DMS79 treated with DMSO at 0.1 percent for 48 hours (cell line): Measurements from ENCODE around the gene SLC35F4.
A peak's percentile ranks its signal among the peaks of the same experiment; 100 is the strongest.
"Not testable (repeated sequence)": the region's sequence is repeated elsewhere in the genome, so short reads cannot be mapped to it uniquely, and the experiment has no call there.

Experiments
- DNase-seq: peaks from one replicate; lab custom pipeline; 2025; lab: John Stamatoyannopoulos, UW

Gene SLC35F4

GRCh38 chr14:57865403-57866198, at the start of gene SLC35F4:
Gene SLC35F4 (minus strand): TSS chr14:57866092.
- peak; percentile 58 for DNase-seq

DNA sequence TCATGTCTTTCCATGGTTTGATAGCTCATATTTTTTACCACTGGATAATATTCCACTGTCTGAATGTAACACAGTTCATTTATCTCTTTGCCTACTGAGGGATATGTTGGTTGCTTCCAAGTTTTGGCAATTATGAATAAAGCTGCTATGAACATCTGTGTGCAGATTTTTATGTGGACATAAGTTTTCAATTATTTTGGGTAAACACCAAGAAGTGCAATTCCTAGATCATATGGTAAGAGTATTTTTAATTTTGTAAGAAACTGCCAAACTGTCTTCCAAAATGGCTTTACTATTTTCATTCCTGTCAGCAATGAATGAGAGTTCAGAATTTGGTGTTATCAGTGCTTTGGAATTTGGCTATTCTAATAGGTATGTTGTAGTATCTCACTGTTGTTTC, 43.7 kb upstream of the SLC35F4 start:
- no peak for DNase-seq

- DNase-seq, result no peak
Observed at GRCh38 chr14:57903954-57904353, 38.1 kb upstream of the SLC35F4 start.

DNA sequence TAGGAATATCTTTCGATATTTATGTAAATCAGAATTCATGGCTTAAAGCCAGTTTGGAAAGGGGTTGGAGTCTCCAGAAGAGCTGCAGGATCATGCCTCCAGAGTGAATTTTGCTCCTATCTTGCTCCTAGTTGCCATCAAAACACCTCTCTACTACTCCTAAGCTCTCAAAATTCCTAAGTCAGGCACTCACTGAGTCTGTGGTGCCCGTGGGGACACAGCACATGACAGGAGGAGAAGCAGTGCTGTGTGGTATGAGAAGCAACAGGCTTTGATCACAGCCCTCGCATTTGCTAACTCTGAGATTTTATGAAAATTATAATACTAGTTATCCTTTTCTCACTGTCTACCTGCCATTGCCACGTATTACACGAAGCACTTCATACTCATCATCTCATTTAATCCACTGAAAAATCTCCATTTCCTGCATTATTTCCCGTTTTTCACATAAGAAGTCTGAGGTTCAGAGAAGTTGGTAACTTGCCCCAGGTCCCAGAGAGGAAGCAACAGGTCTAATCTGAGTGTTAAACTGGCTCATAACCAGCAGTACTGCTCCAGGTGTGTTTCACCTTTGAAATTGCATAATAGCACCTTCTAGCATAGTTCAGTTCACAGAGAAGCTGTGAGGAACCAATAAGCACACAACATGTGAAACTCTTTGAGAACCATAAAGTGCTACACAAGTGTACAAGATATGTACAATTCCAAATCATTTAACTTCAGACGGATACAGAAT, 33.1 kb upstream of the SLC35F4 start:
- no peak for DNase-seq

DNA sequence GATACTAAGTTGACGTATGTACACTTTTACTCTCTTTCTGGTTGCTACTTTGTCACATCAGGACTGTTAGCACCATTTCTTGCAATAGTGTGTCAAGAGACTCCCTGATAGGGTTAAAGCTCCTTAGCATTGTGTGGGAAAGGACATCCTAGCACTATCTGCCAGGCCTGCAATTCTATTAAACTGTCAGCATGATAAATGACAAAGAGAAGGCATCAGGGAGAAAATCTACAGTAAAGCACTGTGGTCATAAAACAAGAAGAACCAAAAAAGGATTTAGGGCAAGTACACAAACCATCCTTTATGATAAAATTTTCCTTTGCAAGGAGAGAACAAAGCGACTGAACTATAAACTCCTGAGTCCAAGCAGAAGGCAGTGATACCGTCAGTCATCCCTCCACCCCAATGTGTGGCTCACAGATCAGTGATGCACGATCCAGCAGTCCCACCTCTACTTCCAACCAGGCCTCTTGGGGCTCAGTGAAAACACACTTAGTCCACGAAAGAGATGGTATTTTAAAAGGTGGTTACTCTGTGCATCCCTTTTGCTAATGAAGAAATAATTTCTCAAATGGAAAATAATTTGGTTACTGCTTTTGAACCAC, 31.4 kb upstream of the SLC35F4 start:
- DNase-seq, result no peak

DNA sequence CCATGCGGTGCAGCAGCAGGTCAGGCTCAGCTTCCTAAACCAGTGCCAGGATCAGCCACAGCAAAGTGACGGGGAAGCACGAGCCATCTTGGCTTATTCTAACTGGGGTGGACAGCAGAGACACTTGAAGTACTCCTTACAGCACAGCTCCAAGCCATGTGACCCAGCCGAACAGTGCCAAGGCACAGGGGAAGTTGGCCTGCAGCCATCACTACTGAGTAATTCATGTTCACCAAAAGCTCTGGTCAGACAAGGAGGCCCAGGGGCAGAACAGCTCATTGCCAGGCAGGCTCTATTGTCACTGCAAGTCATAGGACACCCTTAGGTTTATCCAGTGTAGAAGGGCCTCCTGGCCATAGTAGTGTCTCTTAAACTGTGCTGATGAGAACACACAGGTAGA, 23.4 kb upstream of the SLC35F4 start:
- DNase-seq, result peak; percentile 91

DNA sequence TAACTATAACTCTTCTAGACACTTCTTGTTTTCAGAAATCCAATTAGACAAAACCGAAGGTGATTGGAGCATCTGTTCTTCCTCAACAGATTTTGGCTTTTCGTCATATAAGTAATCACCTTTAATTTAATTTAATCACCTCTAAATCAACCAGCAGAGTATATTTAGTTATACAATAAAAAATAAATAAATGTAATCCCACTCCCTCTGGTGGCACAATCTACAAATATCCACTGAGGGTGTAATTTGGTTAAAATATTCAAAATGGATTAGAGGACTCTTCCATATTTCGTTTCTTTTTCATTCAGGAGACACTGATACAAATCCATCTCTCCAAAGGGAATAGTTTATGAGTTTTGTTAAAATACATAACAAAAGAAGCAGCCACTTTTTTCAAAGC, 18.3 kb upstream of the SLC35F4 start:
- peak; percentile 45 for DNase-seq

GRCh38 chr14:57883061-57883460, 17.2 kb upstream of the SLC35F4 start:
- no peak for DNase-seq

- DNase-seq, result no peak
Observed at GRCh38 chr14:57879516-57879915, 13.6 kb upstream of the SLC35F4 start.

DNA sequence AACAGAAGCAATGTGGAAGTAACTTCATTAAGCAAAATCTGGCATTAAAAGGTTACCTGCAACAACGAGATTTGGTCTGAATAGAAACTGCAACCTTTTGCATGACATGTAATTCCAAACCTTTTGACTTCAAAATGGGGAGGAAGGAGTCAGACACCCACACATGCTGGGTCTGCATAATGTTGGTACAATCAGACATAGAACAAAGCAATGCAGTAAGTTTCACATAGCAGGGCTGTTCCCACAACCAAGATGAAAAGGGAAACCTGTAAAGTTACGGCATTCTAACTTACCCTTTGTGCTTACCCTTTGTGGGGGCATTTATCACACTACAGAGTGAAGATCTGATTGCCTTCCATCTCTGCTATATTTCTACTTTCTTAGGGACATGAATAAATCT, 10.1 kb upstream of the SLC35F4 start:
- DNase-seq, result no peak

- DNase-seq, result no peak
Observed at GRCh38 chr14:57875296-57875695, 9.4 kb upstream of the SLC35F4 start.

- peak; percentile 38 for DNase-seq
Observed at GRCh38 chr14:57871459-57872080, 5.7 kb upstream of the SLC35F4 start.

DNA sequence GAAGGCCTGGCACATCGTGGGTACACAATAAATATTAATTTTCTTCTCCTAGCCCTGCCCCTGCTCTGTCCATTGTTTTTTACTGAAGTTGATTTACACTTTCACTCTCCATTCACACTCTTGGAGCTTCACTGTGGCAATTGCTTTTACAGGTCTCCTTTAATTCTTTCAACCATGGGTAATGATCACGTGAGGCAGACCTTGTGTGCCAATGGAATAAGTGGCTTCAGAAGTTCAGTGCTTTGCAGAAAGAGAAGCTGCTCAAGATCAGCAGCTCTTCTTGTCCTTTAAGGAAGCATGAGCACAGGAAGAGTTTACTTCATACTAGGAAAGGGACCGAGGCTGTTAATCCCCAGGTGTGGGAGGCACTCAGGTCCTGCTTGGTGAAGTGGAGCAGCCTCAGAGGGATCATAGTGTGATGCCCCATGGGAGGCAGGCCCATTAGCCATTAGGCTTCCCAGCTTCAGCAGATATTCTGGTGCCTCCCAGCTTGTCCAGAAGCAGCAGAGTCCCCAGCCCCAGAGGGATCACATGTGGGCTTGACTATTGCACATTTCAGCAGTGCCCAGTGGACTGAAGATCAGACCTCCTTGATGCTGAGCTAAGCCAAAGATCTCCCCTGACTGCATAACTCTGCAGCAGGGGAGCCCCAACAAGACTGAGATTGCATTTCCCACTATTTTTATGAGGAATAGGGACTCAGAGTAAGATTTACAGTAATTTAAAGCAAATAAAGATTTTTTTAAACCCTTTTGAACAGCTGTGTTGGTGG, 5.0 kb upstream of the SLC35F4 start:
- peak; percentile 32 for DNase-seq

- DNase-seq, result peak; percentile 93
Observed at GRCh38 chr14:57869617-57870016, 3.7 kb upstream of the SLC35F4 start.

GRCh38 chr14:57866199-57866705, 360 bp upstream of the SLC35F4 start:
- peak; percentile 40 for DNase-seq

DNA sequence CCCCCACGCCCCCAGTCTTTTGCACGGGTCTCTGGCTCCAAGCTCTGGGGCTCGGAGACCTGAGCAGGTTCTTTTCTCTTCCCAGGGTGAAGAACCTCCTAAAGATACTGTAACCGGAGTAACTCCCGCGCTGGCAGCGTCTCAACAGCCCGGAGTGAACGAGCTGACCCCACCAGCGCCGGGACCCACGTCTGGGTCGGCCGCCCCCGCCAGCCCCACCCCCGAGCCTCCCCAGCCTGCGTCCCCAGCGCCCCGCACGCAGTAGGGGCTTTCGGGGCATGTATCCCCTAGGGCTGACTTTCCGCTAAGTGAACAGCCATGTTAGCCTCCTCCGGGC, 858 bp downstream of the SLC35F4 start:
- peak; percentile 54 for DNase-seq

DNA sequence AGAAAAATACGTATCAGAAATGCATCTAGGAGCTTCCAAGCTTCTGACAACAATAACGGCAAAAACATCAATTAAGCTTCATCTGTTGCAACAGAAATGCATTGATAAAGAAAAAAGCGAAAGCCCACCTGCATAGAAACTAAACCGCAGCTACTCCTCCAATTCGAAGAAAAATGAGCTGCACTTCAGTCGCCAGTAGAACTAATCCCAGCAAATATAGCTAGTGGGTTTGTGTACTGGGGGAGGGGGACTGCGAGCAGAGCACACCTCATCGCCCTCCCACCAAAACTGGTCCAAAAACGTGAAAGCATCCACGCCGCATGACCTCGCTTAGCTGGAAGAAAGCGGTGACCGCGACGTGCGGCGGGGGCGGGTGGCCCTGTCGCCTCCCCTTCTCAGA, 1.2 kb downstream of the SLC35F4 start:
- DNase-seq, result peak; percentile 42

DNA sequence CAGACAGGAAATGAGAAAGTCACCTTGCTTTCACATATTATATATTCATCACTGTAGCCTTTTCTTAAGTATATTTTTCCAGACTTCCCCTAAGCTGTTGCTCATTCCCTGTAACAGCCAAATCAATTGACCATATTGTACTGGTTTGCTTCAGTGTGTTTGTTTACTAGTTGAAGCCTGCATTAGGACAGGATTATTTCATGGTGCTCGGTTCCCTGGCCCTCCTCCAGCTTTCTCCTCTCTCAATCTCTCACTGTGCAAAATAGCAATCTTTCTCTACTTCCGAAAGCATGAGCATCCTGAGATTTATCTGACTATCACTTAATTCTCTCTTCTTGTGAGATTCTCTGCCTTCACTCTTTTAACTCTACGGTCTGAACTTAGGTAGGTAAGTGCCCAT, 2.4 kb downstream of the SLC35F4 start:
- peak; percentile 75 for DNase-seq

- not testable (repeated sequence) for DNase-seq
Observed at GRCh38 chr14:57855666-57856065, 10.2 kb downstream of the SLC35F4 start.

- no peak for DNase-seq
Observed at GRCh38 chr14:57854571-57854970, 11.3 kb downstream of the SLC35F4 start.

- no peak for DNase-seq
Observed at GRCh38 chr14:57851354-57851753, 14.5 kb downstream of the SLC35F4 start.

GRCh38 chr14:57848786-57849185, 17.1 kb downstream of the SLC35F4 start:
- DNase-seq, result no peak
